Stimulated activated CD4-positive, alpha-beta T cell treated with anti-CD3 and anti-CD28 coated beads, Interleukin-2, amount 100 ng/mL, for 48 hours (primary cell): ENCODE results near the gene CNOT6.
A peak's percentile ranks its signal among the peaks of the same experiment; 100 is the strongest.

ENCODE experiments used
- DNase-seq, 2 donors: peaks; one replicate each; pipeline ENCODE4 v3.0.0-alpha.2; 2020

CNOT6 gene

GRCh38 chr5:180602481-180603075, 108.4 kb downstream of the CNOT6 start:
- DNase-seq = no peak

GRCh38 chr5:180603076-180603594, 109.0 kb downstream of the CNOT6 start:
- no peak for DNase-seq

- no peak for DNase-seq
Measured at GRCh38 chr5:180604271-180604670, 110.1 kb downstream of the CNOT6 start.

GRCh38 chr5:180605554-180606214, 111.5 kb downstream of the CNOT6 start:
- peak; percentile 63 to 65 for DNase-seq

- DNase-seq = no peak
Measured at GRCh38 chr5:180606215-180606785, 112.1 kb downstream of the CNOT6 start.

- DNase-seq = no peak
Measured at GRCh38 chr5:180607861-180608571, 113.8 kb downstream of the CNOT6 start.

GRCh38 chr5:180608572-180609310, 114.6 kb downstream of the CNOT6 start:
- no peak for DNase-seq

- DNase-seq = no peak
Measured at GRCh38 chr5:180609386-180609785, 115.2 kb downstream of the CNOT6 start.

- DNase-seq = no peak
Measured at GRCh38 chr5:180609817-180610550, 115.8 kb downstream of the CNOT6 start.

GRCh38 chr5:180611140-180611850, 117.1 kb downstream of the CNOT6 start:
- no peak for DNase-seq

GRCh38 chr5:180612683-180613082, 118.5 kb downstream of the CNOT6 start:
- DNase-seq = no peak

- DNase-seq = no peak
Measured at GRCh38 chr5:180613188-180613813, 119.1 kb downstream of the CNOT6 start.

GRCh38 chr5:180613814-180614188, 119.6 kb downstream of the CNOT6 start:
- DNase-seq = no peak

GRCh38 chr5:180618487-180618828, 124.3 kb downstream of the CNOT6 start:
- no peak for DNase-seq

- peak; percentile 16 to 24 for DNase-seq
Measured at GRCh38 chr5:180618829-180619562, 124.8 kb downstream of the CNOT6 start.

- DNase-seq = no peak
Measured at GRCh38 chr5:180619563-180619915, 125.4 kb downstream of the CNOT6 start.

- no peak for DNase-seq
Measured at GRCh38 chr5:180620014-180620413, 125.8 kb downstream of the CNOT6 start.

- DNase-seq = no peak
Measured at GRCh38 chr5:180621311-180621710, 127.1 kb downstream of the CNOT6 start.

GRCh38 chr5:180622910-180623309, 128.7 kb downstream of the CNOT6 start:
- DNase-seq = no peak

- no peak for DNase-seq
Measured at GRCh38 chr5:180623411-180623834, 129.2 kb downstream of the CNOT6 start.
